ENCODE measurements around the gene PAX2. TPM values are rescaled to one million over a fixed set of nuclear protein-coding genes. Genes with fewer than 3 reads are reported as not detected.

PAX2 gene
- total and polyA plus RNA-seq, 2 of the 8 experiments (the other 6 are each of a cell fraction or from before 2014, with no cell fraction given): 0.02 TPM; not detected in 1

GRCh38 chr10:100877461-100877850 lies 132.1 kb downstream of the PAX2 start:
- Histone ChIP-seq H4K8ac (ENCODE audit: extremely low read depth, insufficient read depth, low read length) (no peak overlapping the region), H3K23ac (ENCODE audit: insufficient read length) (no peak overlapping the region), H4K20me1 (replicated peaks in 1 of 2; ENCODE audit: control insufficient read depth in 1 of 2, insufficient read depth in 2 of 2, low read length in 2 of 2) (peaks cover 0 to 2% of the 10 kb centered on the region in 2 experiments), H3K27ac (ENCODE audit: low read depth, low read length) (no peak overlapping the region), H2BK120ac (replicated peaks; ENCODE audit: low read depth, low read length) (no peak overlapping the region), H3K18ac (ENCODE audit: extremely low read depth, low read length) (no peak overlapping the region), H2BK15ac (ENCODE audit: low read length) (peak overlapping the region; percentile 37; the same call in 1 of the 2 replicates), H3K36me3 (ENCODE audit: control insufficient read depth in 2 of 4, insufficient read depth in 4 of 4, low read length in 3 of 4) (no peaks in the 10 kb centered on the region), H2AK5ac (ENCODE audit: low read depth, low read length) (0 out of 2 replicates have a peak overlapping the region, but pooled peaks have one; percentile 18), H3K4me3 (ENCODE audit: extremely low read depth in 1 of 4, insufficient read depth in 2 of 4, low read depth in 3 of 4, low read length in 4 of 4) (no peak overlapping the region), H2BK20ac (ENCODE audit: low read length) (no peak overlapping the region), H2BK12ac (ENCODE audit: low read depth, low read length) (peak overlapping the region; percentile 78; the same call in 1 of the 2 replicates), H3K23me2 (ENCODE audit: low read depth, low read length) (no peaks in the 10 kb centered on the region; the same call in 1 of the 2 replicates), H4K5ac (ENCODE audit: insufficient read length, low read depth, low read length) (no peak overlapping the region), H3K56ac (replicated peaks; ENCODE audit: insufficient read length, low read depth, low read length) (no peak overlapping the region), H2AFZ (ENCODE audit: low read length) (no peak overlapping the region), H4K91ac (replicated peaks; ENCODE audit: insufficient read length, low read length) (no peak overlapping the region), H3K4me2 (ENCODE audit: insufficient read depth in 1 of 2, low read depth in 2 of 2, low read length in 2 of 2) (no peak overlapping the region), H3K79me1 (ENCODE audit: low read depth, low read length) (no peaks in the 10 kb centered on the region), H3K9ac (replicated peaks in 1 of 4; ENCODE audit: extremely low read depth in 1 of 4, low read depth in 3 of 4, low read length in 3 of 4) (no peak overlapping the region), H3K14ac (ENCODE audit: insufficient read length) (no peak overlapping the region), H3K27me3 (replicated peaks in 1 of 4; ENCODE audit: control insufficient read depth in 3 of 4, extremely low read depth in 1 of 4, insufficient read depth in 3 of 4, low read length in 3 of 4) (peaks cover 0 to 14% (median 7%) of the 10 kb centered on the region in 4 experiments; a peak in 4 of 7 replicates), H3K4me1 (replicated peaks in 1 of 4; ENCODE audit: control insufficient read depth in 3 of 4, insufficient read depth in 4 of 4, low read length in 3 of 4) (peaks cover 0 to 12% (median 7%) of the 10 kb centered on the region in 4 experiments; a peak in 5 of 7 replicates), H3K79me2 (ENCODE audit: control insufficient read depth in 1 of 2, insufficient read depth in 2 of 2, low read length in 2 of 2) (no peaks in the 10 kb centered on the region), H3K9me3 (ENCODE audit: insufficient read depth in 2 of 2, low read depth in 1 of 2, low read length in 1 of 2) (no peaks in the 10 kb centered on the region), H2BK5ac (ENCODE audit: low read depth, low read length) (no peak overlapping the region), H3K4ac (replicated peaks; ENCODE audit: insufficient read length, low read depth, low read length) (no peak overlapping the region)
- no peak for FAIRE-seq
- ChIA-PET CTCF (ENCODE audit: partially characterized antibody) (interaction anchor here (0.6 to 10.6 kb wide), 28 partner anchors 10 to 395 kb away, joined by 3 to 110 read pairs (median 7); partner anchors contain the start of gene SEMA4G), POLR2A (ENCODE audit: partially characterized antibody) (interaction anchor here (0.5 kb wide), 1 partner anchor 329 kb away, joined by 3 read pairs; no protein-coding TSS in a partner anchor)
- 83% methylated on average over 11 of the region's 11 CpGs; no CpG with 5 or more reads in 1 of the 2 experiments for WGBS, 2 experiments (ENCODE audit: extremely low coverage in 1 of 2, insufficient coverage in 1 of 2, insufficient read length in 1 of 2, insufficient replicate concordance in 2 of 2, low coverage in 1 of 2, low lambda C conversion rate in 2 of 2, missing lambda C conversion rate in 1 of 2)
- DNase-seq (ENCODE audit: low read depth in 1 of 2, low spot score in 2 of 2): no peak
- TF ChIP-seq GTF2F1 (IDR thresholded peaks at IDR 0.05; ENCODE audit: borderline replicate concordance, low read depth, low read length) (no peak), EZH2 (IDR thresholded peaks at IDR 0.05; ENCODE audit: low read depth, low read length, severe bottlenecking) (no peak), SP4 (IDR thresholded peaks at IDR 0.05; ENCODE audit: low read length) (no peak), JUND (IDR thresholded peaks at IDR 0.05; ENCODE audit: low read length) (no peak)

All from H1 (cell line).